HG02678 (cell line): ENCODE measurements around the gene RANGRF.
"Not testable (repeated sequence)": the region's sequence is repeated elsewhere in the genome, so short reads cannot be mapped to it uniquely, and the experiment has no call there.

Experiments
- ATAC-seq: cut with Tn5 transposase; IDR thresholded peaks from one replicate; pipeline ENCODE4 v1.9.1; 2021; ENCODE audit warnings: mild to moderate bottlenecking, moderate library complexity; ENCODE audit not compliant: unreplicated experiment

Gene RANGRF, protein sequence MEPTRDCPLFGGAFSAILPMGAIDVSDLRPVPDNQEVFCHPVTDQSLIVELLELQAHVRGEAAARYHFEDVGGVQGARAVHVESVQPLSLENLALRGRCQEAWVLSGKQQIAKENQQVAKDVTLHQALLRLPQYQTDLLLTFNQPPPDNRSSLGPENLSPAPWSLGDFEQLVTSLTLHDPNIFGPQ

DNA sequence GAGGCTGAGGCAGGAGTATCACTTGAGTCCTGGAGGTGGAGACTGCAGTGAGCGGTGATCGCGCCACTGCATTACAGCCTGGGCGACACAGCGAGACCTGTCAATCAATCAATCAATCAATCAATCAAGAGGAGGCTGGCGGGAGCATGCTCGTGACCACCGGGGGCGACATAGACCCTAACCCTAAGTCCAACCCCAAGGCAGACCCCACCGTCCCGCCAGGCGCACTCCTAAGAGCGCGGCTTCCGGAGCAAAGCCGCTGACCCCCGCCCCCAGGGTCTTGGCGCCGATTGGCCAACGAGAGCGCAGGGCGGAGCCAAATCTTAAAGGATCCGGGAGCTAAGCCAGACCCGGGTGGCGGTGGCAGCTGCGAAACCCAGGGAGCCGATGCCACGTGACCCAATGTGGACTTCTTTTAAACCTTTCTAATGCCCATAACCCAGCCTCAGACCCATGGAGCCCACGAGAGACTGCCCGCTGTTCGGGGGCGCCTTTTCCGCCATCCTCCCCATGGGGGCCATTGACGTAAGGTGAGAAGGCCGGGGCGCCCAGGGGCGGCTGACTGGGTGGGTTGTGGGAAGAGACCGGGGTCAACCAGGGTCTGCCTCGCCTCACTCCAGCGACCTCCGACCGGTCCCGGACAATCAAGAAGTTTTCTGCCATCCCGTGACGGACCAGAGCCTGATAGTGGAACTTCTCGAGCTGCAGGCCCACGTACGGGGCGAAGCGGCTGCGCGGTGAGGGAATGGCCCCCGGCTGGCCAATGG lies at the start of gene RANGRF:
RANGRF (plus strand) TSS at position 335 of the 767 bp plus-strand sequence; CDS start at position 454, 119 bp downstream.
- peak; percentile 87 for ATAC-seq

DNA sequence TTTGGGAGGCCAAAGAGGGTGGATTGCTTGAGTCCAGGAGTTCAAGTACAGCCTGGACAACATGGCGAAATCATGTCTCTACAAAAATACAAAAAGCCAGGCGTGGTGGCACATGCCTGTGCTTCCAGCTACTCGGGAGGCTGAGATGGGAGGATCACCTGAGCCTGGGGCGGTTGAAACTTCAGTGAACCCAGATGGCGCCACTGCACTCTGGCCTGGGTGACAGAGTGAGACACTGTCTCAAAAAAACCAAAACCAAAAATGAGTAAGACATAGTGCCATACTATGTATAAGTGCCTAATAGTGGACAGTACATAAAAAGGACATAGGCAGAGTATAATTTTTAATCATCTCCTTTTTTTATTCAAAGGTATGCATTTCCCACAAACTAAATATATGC lies 44.6 kb upstream of the RANGRF start:
- ATAC-seq, result no peak

DNA sequence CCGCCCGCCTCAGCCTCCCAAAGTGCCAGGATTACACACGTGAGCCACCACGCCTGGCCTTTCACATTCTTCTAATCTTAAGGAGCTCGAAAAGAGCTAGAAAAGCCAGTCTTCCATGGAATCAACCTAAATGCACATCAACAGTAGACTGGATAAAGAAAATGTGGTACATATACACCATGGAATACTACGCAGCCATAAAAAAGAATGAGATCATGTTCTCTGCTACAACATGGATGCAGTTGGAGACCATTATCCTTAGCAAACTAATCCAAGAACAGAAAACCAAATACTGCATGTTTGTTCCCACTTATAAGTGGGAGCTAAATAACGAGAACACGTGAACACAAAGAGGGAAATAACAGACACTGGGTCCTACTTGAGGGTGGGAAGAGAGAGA lies 43.7 kb upstream of the RANGRF start:
- no peak for ATAC-seq

DNA sequence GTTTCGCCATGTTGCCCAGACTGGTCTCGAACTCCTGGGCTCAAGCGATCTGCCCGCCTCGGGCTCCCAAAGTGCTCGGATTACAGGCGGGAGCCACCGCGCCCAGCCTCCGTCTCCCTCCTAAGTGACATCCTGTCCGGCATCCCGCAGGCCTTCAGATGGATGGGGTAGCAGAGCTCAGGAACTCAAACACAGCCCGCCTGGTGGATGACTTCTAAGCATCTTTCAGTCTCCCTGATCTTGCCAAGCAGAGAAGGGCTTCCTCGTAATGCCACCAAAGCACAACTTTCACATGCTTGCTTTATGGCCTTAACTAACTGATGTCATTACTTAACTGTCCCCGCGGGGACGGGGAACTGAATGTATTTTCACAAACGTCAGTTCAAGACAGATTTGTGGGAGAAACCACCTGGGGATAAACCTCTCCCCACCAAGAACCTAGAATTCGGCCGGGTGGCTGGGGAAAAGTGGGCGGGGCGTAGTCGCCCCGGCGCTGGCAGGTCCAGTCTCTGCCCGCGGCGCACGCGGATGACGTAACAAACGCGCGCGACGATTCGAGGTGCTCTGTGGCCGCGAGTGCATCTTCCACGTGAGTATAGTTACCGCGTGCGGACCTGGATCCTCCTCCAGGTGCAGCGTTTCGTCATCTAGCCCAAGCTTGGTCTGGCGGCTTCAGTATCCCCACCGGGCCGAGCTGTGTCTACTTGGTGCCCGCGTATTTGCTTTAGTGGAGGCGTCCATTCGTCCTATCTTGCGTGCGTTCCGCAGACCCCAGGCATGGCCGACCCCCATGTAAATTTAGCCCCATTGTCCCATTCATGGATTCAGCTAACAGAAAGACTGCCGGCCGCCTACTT lies 39.5 kb upstream of the RANGRF start, which contains the start of gene PFAS:
PFAS (plus strand) TSS at position 539 of the 857 bp plus-strand sequence. CDS start 4,649 bp downstream, outside the sequence.
- ATAC-seq, result peak; percentile 50

- no peak for ATAC-seq
Observed at GRCh38 chr17:8249621-8250500, 38.6 kb upstream of the RANGRF start.

DNA sequence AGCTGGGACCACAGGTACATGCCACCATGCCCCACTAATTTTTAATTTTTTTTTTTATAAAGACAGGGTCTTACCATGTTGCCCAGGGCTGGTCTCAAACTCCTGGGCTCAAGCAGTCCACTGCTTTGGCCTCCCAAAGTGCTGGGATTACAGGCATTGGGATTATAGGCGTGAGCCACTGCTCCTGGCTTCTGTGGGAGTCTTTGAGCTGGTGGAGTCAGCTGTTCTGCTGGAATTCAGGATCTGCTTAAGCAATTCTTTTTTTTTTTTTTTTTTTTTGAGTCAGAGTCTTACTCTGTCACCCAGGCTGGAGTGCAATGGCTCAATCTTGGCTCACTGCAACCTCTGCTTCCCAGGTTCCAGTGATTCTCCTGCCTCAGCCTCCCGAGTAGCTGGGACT lies 37.1 kb upstream of the RANGRF start:
- ATAC-seq, result not testable (repeated sequence)

- ATAC-seq, result no peak
Observed at GRCh38 chr17:8253801-8254200, 34.7 kb upstream of the RANGRF start.

DNA sequence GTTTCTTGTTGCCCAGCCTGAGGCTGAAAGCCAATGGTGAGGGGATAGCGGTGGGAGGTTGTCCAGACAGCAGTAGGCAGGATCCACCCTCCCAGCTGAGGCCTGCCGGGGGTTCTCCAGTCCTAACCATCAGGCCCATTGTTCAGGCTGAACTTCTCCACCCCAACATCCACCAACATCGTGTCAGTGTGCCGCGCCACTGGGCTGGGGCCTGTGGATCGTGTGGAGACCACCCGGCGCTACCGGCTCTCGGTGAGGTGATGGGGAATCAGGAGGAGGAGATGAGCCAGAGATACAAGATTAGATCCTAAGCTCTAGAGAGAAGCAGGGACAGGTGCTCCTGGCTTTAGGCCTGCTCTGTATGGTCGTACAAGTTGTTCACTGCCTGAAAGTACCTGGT lies 33.6 kb upstream of the RANGRF start:
- no peak for ATAC-seq

DNA sequence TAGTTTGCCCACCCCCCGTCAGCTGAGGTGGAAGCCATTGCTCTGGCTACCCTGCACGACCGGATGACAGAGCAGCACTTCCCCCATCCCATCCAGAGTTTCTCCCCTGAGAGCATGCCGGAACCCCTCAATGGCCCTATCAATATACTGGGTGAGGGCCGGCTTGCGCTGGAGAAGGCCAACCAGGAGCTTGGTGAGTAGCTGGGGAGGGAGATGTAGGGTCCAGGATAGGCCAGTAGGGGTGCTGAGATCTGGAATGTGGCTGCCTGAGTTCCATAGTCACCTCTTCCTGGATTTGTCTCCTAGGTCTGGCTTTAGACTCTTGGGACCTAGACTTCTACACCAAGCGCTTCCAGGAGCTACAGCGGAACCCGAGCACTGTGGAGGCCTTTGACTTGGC lies 33.0 kb upstream of the RANGRF start:
- no peak for ATAC-seq

DNA sequence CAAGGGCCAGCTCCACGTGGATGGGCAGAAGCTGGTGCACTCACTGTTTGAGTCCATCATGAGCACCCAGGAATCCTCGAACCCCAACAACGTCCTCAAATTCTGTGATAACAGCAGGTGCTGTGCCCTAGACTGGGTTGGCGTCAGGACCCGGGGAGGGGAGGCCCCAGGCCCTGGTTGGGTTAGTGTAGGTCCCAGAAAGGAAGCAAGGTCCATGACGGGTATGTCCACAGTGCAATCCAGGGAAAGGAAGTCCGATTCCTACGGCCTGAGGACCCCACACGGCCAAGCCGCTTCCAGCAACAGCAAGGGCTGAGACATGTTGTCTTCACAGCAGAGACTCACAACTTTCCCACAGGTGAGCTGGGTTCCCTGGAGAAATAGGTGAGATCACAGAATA lies 32.2 kb upstream of the RANGRF start:
- ATAC-seq, result no peak

- ATAC-seq, result no peak
Observed at GRCh38 chr17:8256691-8257090, 31.8 kb upstream of the RANGRF start.

GRCh38 chr17:8257801-8258200 lies 30.7 kb upstream of the RANGRF start:
- ATAC-seq, result no peak

- ATAC-seq, result no peak
Observed at GRCh38 chr17:8264320-8264719, 24.1 kb upstream of the RANGRF start.

- ATAC-seq, result no peak
Observed at GRCh38 chr17:8264836-8265542, 23.5 kb upstream of the RANGRF start.

GRCh38 chr17:8266648-8267479 lies 21.6 kb upstream of the RANGRF start:
- no peak for ATAC-seq

DNA sequence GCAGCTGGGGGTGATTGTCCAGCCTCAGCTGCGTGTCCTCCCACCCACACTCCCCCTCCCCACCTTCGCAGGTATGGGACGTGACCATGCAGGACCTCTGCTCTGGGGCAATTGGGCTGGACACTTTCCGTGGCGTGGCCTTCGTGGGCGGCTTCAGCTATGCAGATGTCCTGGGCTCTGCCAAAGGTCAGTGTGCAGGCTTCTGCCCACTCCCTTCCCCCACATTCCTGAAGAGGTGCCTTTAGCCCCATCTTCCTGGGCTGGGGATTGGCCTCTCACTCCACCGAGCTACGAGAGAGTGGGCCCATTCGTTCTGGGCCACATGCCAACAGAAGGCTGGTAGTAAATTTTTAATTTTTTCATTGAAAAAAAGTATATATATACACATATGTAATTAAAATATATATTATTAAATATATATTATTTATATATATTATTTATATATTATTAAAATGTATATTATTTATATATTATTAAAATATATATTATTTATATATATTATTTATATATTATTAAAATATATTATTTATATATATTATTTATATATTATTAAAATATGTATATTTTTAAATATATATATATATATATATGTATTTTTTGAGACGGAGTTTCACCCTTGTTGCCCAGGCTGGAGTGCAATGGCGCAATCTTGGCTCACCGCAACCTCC lies 20.9 kb upstream of the RANGRF start:
- ATAC-seq, result no peak

GRCh38 chr17:8268550-8269298 lies 19.7 kb upstream of the RANGRF start:
- ATAC-seq, result no peak

DNA sequence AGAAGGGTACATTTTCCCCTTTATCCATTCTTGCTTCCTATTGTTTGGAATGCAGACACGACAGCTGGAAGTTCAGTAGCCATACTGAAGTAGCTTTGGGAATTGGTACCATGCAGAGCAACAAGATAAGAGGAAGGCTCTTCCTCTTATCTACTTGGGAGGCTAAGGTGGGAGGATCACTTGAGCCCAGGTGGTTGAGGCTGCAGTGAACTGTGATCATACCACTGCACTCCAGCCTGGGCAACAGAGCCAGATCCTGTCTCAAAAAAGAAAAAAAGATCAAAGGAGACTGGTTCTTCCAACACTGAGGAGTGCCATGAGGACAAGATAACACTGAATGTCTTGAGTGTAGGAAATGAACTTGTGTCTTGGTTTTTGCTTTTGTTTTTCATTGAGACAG lies 16.0 kb upstream of the RANGRF start:
- no peak for ATAC-seq
